A549 (cell line): ENCODE data around the gene TDP1. TPM values are rescaled to one million over a fixed set of nuclear protein-coding genes. Genes with fewer than 3 reads are reported as not detected.

Experiments
- ATAC-seq, 2 experiments: fragments of 200-7000 bp in 1 of 2; fragments of >200 bp in 1 of 2; cut with Nextera tagmentation in 1 of 2; cut with Tn5 transposase in 1 of 2; 3 replicates each; pipeline versions ENCODE4 v1.8.0 to v1.9.1; 2018 to 2020; ENCODE audit warnings: mild to moderate bottlenecking in 1 of 2, moderate library complexity in 1 of 2
- CTCF ChIA-PET: fragments of 300-600 bp; sonication (Branson Sonifier 250); formaldehyde crosslinking; extraction: SDS; loops from one replicate; lab custom pipeline; 2021; ENCODE audit warnings: antibody characterized with exemption, inconsistent platforms; lab: Yijun Ruan, JAX
- POLR2A ChIA-PET: fragments of 350-600 bp; formaldehyde crosslinking; extraction: SDS; loops from one replicate; lab custom pipeline; 2021; ENCODE audit warnings: antibody characterized with exemption, inconsistent platforms; lab: Yijun Ruan, JAX
- DNase-seq, 2 experiments: peaks; one replicate each; pipeline versions ENCODE4 v3.0.0 to v3.0.0-alpha.2; 2011 to 2016; ENCODE audit warnings: low read depth in 1 of 2, low spot score in 1 of 2
- FAIRE-seq: peaks from 2 replicates; lab custom pipeline; 2011; peaks lifted over from hg19 to GRCh38; lab: Jason Lieb, UNC
- H3K27ac ChIP-seq, 2 experiments: fragments of >200 bp; sonication (Bioruptor Twin); formaldehyde crosslinking; 3 replicates each; pipeline ENCODE4 v1.5.1; 2016 to 2017
- H3K4me1 ChIP-seq: fragments of >200 bp; sonication (Bioruptor Twin); formaldehyde crosslinking; 3 replicates; pipeline ENCODE4 v1.6.1; 2016
- H3K4me2 ChIP-seq: fragments of >200 bp; sonication (Bioruptor Twin); formaldehyde crosslinking; 3 replicates; pipeline ENCODE4 v1.6.1; 2016
- H3K4me3 ChIP-seq: fragments of >200 bp; sonication (Bioruptor Twin); formaldehyde crosslinking; 3 replicates; pipeline ENCODE4 v1.5.1; 2016
- H3K9me3 ChIP-seq: fragments of >200 bp; sonication (Bioruptor Twin); formaldehyde crosslinking; 3 replicates; pipeline ENCODE4 v1.6.1; 2016
- CBX2 ChIP-seq: fragments of 200-600 bp; sonication (generic); IDR thresholded peaks from 2 replicates; pipeline ENCODE4 v1.6.1; 2016; ENCODE audit warnings: low read depth, mild to moderate bottlenecking, borderline replicate concordance
- CBX8 ChIP-seq: fragments of 200-600 bp; sonication (generic); IDR thresholded peaks from 2 replicates; pipeline ENCODE4 v1.6.1; 2016
- CEBPB ChIP-seq, 2 experiments: fragments of >200 bp in 1 of 2; sonication (Bioruptor Twin) in 1 of 2; formaldehyde crosslinking in 1 of 2; IDR thresholded peaks; 2 replicates each; pipeline ENCODE4 v1.6.1; 2012 to 2016
- EHMT2 ChIP-seq: fragments of 200-600 bp; sonication (generic); IDR thresholded peaks from 2 replicates; pipeline ENCODE4 v1.6.1; 2016; ENCODE audit warnings: antibody characterized with exemption, low read depth, mild to moderate bottlenecking, moderate library complexity
- EP300 ChIP-seq, 2 experiments: fragments of >200 bp; sonication (Bioruptor Twin); formaldehyde crosslinking; IDR thresholded peaks; 2 replicates in 1 of 2; 3 replicates in 1 of 2; pipeline ENCODE4 v1.6.1; 2016 to 2017
- GATA3 ChIP-seq: IDR thresholded peaks from 2 replicates; pipeline ENCODE4 v1.6.1; 2012; ENCODE audit warnings: borderline replicate concordance
- HOXA7 ChIP-seq: fragments of 250-450 bp; sonication (Bioruptor Pico); IDR thresholded peaks from 2 replicates; pipeline ENCODE4 v1.5.0; 2020; ENCODE audit warnings: mild to moderate bottlenecking, moderate library complexity
- HOXB13 ChIP-seq: fragments of 250-450 bp; sonication (Bioruptor Pico); IDR thresholded peaks from 2 replicates; pipeline ENCODE4 v1.5.0; 2020; ENCODE audit warnings: low read depth, mild to moderate bottlenecking, moderate library complexity
- JUNB ChIP-seq: fragments of >200 bp; sonication (Bioruptor Twin); formaldehyde crosslinking; IDR thresholded peaks from 2 replicates; pipeline ENCODE4 v1.6.1; 2016
- KDM1A ChIP-seq: fragments of 200-600 bp; sonication (generic); IDR thresholded peaks from 2 replicates; pipeline ENCODE4 v1.6.1; 2016; ENCODE audit warnings: low read depth, mild to moderate bottlenecking
- KDM5A ChIP-seq: fragments of 200-600 bp; sonication (generic); IDR thresholded peaks from 2 replicates; pipeline ENCODE4 v1.6.1; 2016; ENCODE audit warnings: antibody characterized with exemption, mild to moderate bottlenecking
- MYC ChIP-seq: IDR thresholded peaks from 2 replicates; pipeline ENCODE4 v1.6.1; 2012; ENCODE audit warnings: mild to moderate bottlenecking, inconsistent platforms, low read length, improper control_type of control experiment, borderline replicate concordance
- NFE2L2 ChIP-seq: fragments of 150-350 bp; conservative IDR thresholded peaks from 2 replicates; pipeline ENCODE4 v1.6.1; 2014; ENCODE audit warnings: low read length
- NPAS2 ChIP-seq: fragments of 250-450 bp; sonication (Bioruptor Pico); IDR thresholded peaks from 2 replicates; pipeline ENCODE4 v1.8.0; 2022; ENCODE audit warnings: mild to moderate bottlenecking, moderate library complexity, borderline replicate concordance
- NR3C1 ChIP-seq: fragments of >200 bp; sonication (Bioruptor Twin); formaldehyde crosslinking; IDR thresholded peaks from 3 replicates; pipeline ENCODE4 v1.6.1; 2017
- RCOR1 ChIP-seq: fragments of 150-350 bp; IDR thresholded peaks from 2 replicates; pipeline ENCODE4 v1.6.1; 2014; ENCODE audit warnings: antibody characterized with exemption, low read length, low read depth
- SMC3 ChIP-seq: fragments of >200 bp; sonication (Bioruptor Twin); formaldehyde crosslinking; IDR thresholded peaks from 3 replicates; pipeline ENCODE4 v1.6.1; 2018; ENCODE audit warnings: inconsistent platforms
- SREBF2 ChIP-seq: fragments of 450-650 bp; IDR thresholded peaks from 2 replicates; pipeline ENCODE4 v1.6.1; 2014; ENCODE audit warnings: mild to moderate bottlenecking, moderate library complexity
- TP53 ChIP-seq: fragments of 250-450 bp; sonication (Bioruptor Pico); IDR thresholded peaks from 2 replicates; pipeline ENCODE4 v1.5.0; 2021; ENCODE audit warnings: mild to moderate bottlenecking, moderate library complexity
- ZSCAN20 ChIP-seq: fragments of 250-450 bp; sonication (Bioruptor Pico); IDR thresholded peaks from 2 replicates; pipeline ENCODE4 v1.8.0; 2022; ENCODE audit warnings: mild to moderate bottlenecking, moderate library complexity
- WGBS: methylation state at CpG from one replicate; pipeline ENCODE4 v1.1.6; 2017; ENCODE audit errors: missing lambda C conversion rate; 5-methylcytosine and 5-hydroxymethylcytosine counted together
- polyA plus RNA-seq, 4 experiments: library from polyadenylated mRNA; depleted of rRNA in 3 of 4; stranded (reverse); fragments of >200 nt; fragmentation: RNase III in 1 of 4; extraction: RNeasy Plus Mini Kit Qiagen cat#74134 plus additional on column Dnase treatment in 1 of 4; gene quantifications; 2 replicates in 3 of 4; 3 replicates in 1 of 4; pipeline ENCODE4 v1.2.3, GENCODE V29; 2011 to 2017
- TF ChIP-seq, protein P1 (sequence below): IDR thresholded peaks from 2 replicates; pipeline ENCODE4 v1.6.1; 2012
- TF ChIP-seq, protein P2 (sequence below): fragments of >200 bp; sonication (Bioruptor Twin); formaldehyde crosslinking; IDR thresholded peaks from 2 replicates; pipeline ENCODE4 v1.6.1; 2016
- TF ChIP-seq, protein P3 (sequence below): IDR thresholded peaks from 2 replicates; pipeline ENCODE4 v1.6.1; 2012; ENCODE audit warnings: low read depth, borderline replicate concordance
- TF ChIP-seq, protein P4 (sequence below): fragments of >200 bp; sonication (Bioruptor Twin); formaldehyde crosslinking; IDR thresholded peaks from 3 replicates; pipeline ENCODE4 v1.5.1; 2016
- TF ChIP-seq, protein P5 (sequence below): fragments of 200-600 bp; sonication (generic); IDR thresholded peaks from 2 replicates; pipeline ENCODE4 v1.6.1; 2016; ENCODE audit warnings: antibody characterized with exemption, mild to moderate bottlenecking, moderate library complexity
- TF ChIP-seq, protein P6 (sequence below): fragments of 250-450 bp; sonication (Bioruptor Pico); IDR thresholded peaks from 2 replicates; pipeline ENCODE4 v1.5.0; 2021; ENCODE audit warnings: mild to moderate bottlenecking, moderate library complexity, borderline replicate concordance

The TDP1 gene
- polyA plus RNA-seq, 2 of the 4 experiments (the other 2 are of a cell fraction): 15.2 to 21.6 TPM

DNA sequence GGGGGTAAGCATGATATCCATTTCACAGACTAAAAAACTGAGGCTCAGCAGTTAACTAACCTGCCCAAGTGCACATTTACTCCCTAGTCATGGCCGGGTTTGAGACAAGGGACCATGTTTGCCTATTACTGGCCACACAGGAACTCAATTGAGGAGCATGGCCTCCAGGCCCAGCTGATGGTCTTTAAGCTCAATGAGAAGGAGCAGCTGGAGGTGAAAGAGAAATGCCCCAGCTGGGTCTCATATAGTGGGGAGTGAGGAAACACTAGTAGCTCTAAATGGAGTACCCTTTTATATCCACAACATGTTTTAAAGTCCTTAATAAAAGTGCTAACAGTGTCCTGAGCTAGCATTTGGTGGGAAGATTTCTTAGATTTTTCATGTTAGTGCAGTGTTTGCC, 1.6 kb downstream of the TDP1 start:
- ChIA-PET CTCF (interaction anchor here (3.1 to 12.2 kb wide), 2 partner anchors 15 to 279 kb away, joined by 8 to 83 read pairs; no protein-coding TSS in a partner anchor), POLR2A (interaction anchor here (0.5 kb wide), 1 partner anchor 18 kb away, joined by 3 read pairs; no protein-coding TSS in a partner anchor)
- Histone ChIP-seq H3K4me2 (peak overlapping the region; percentile 80), H3K4me1 (peaks cover 14% of the 10 kb centered on the region), H3K9me3 (no peaks in the 10 kb centered on the region), H3K27ac (no peak overlapping the region), H3K4me3 (peak overlapping the region; percentile 89; the same call in 2 of the 3 replicates)
- no peak for DNase-seq
- FAIRE-seq: no peak
- TF ChIP-seq HOXB13 (no peak), EHMT2 (no peak), CBX2 (no peak), TP53 (no peak)
- TF ChIP-seq, protein P1, sequence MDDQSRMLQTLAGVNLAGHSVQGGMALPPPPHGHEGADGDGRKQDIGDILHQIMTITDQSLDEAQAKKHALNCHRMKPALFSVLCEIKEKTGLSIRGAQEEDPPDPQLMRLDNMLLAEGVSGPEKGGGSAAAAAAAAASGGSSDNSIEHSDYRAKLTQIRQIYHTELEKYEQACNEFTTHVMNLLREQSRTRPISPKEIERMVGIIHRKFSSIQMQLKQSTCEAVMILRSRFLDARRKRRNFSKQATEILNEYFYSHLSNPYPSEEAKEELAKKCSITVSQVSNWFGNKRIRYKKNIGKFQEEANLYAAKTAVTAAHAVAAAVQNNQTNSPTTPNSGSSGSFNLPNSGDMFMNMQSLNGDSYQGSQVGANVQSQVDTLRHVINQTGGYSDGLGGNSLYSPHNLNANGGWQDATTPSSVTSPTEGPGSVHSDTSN: no peak
- WGBS: 47% methylated on average over 1 of the region's 1 CpG
- no peak for ATAC-seq

DNA sequence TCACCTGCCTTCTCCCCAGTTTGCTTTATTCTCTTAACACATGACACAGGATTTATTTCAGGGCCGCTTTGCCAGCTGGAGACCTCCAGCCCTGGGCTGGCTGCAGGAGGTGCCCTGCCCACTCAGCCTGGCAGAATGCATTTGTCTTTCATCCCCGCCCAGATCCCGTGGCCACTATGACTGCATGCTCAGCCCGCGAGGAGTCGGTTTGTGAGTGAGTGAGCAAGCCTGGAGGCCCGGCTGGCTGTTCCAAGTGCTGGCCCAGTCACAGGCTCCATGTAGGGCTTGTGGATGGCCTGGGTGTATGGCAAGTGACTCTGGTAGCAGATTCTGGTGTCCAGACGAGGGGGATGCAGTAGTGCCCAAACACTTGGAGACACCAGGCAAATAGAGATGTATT, 2.1 kb downstream of the TDP1 start:
- H3K27ac ChIP-seq: no peak overlapping the region
- 45% methylated on average over 2 of the region's 8 CpGs for WGBS
- no peaks in the 10 kb centered on the region for H3K9me3 ChIP-seq
- no peak for DNase-seq
- no peak overlapping the region for H3K4me3 ChIP-seq
- CTCF ChIA-PET: interaction anchor here (3.1 to 12.2 kb wide), 2 partner anchors 15 to 278 kb away, joined by 8 to 83 read pairs; no protein-coding TSS in a partner anchor
- no peak for ATAC-seq
- peaks cover 14% of the 10 kb centered on the region for H3K4me1 ChIP-seq
- no peak for FAIRE-seq
- POLR2A ChIA-PET: no interaction called here
- peak overlapping the region; percentile 80 for H3K4me2 ChIP-seq
- TF ChIP-seq EP300 (IDR thresholded peaks at IDR 0.05): no peak
- TF ChIP-seq, protein P2, sequence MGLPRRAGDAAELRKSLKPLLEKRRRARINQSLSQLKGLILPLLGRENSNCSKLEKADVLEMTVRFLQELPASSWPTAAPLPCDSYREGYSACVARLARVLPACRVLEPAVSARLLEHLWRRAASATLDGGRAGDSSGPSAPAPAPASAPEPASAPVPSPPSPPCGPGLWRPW: no peak
- TF ChIP-seq KDM5A: no peak
- no peak for TF ChIP-seq CBX2
- TF ChIP-seq, protein P3, sequence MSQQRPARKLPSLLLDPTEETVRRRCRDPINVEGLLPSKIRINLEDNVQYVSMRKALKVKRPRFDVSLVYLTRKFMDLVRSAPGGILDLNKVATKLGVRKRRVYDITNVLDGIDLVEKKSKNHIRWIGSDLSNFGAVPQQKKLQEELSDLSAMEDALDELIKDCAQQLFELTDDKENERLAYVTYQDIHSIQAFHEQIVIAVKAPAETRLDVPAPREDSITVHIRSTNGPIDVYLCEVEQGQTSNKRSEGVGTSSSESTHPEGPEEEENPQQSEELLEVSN: no peak
- TF ChIP-seq JUNB: no peak
- no peak for TF ChIP-seq SMC3
- TF ChIP-seq NPAS2: no peak
- no peak for TF ChIP-seq HOXA7 (CRISPR knock-in tag)
- TF ChIP-seq NR3C1: no peak
- TF ChIP-seq, protein P4, sequence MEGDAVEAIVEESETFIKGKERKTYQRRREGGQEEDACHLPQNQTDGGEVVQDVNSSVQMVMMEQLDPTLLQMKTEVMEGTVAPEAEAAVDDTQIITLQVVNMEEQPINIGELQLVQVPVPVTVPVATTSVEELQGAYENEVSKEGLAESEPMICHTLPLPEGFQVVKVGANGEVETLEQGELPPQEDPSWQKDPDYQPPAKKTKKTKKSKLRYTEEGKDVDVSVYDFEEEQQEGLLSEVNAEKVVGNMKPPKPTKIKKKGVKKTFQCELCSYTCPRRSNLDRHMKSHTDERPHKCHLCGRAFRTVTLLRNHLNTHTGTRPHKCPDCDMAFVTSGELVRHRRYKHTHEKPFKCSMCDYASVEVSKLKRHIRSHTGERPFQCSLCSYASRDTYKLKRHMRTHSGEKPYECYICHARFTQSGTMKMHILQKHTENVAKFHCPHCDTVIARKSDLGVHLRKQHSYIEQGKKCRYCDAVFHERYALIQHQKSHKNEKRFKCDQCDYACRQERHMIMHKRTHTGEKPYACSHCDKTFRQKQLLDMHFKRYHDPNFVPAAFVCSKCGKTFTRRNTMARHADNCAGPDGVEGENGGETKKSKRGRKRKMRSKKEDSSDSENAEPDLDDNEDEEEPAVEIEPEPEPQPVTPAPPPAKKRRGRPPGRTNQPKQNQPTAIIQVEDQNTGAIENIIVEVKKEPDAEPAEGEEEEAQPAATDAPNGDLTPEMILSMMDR: no peak
- no peak for TF ChIP-seq HOXB13

DNA sequence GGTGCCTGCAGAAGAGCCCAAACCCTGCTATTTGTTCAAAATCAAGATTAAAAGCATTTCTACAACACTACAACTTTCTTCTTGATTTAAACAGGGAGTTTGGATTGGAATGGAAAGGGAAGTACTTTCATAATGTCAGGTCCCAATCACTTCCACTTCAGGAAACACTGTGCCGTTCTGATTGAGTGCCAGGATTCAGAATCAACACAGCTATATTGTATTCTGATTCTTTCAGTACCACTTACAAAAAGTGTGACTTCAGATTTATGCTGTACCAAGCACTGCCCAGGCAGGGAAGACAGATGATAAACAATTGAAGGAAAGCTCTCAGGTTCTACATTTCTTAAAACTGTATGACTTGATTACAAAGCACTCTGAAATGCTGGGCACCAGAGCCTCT, 3.2 kb downstream of the TDP1 start:
- Histone ChIP-seq H3K9me3 (no peaks in the 10 kb centered on the region), H3K4me3 (no peak overlapping the region), H3K27ac (no peak overlapping the region), H3K4me1 (peaks cover 10% of the 10 kb centered on the region), H3K4me2 (no peak overlapping the region)
- no peak for DNase-seq
- FAIRE-seq: no peak
- CTCF ChIA-PET: interaction anchor here (12.2 kb wide), 1 partner anchor 14 kb away, joined by 83 read pairs; no protein-coding TSS in a partner anchor
- no peak for ATAC-seq
- WGBS: 74% methylated on average over 1 of the region's 1 CpG
- POLR2A ChIA-PET: no interaction called here
- no peak for TF ChIP-seq NPAS2
- TF ChIP-seq ZSCAN20 (CRISPR knock-in tag): no peak
- no peak for TF ChIP-seq NFE2L2
- TF ChIP-seq, protein P5, sequence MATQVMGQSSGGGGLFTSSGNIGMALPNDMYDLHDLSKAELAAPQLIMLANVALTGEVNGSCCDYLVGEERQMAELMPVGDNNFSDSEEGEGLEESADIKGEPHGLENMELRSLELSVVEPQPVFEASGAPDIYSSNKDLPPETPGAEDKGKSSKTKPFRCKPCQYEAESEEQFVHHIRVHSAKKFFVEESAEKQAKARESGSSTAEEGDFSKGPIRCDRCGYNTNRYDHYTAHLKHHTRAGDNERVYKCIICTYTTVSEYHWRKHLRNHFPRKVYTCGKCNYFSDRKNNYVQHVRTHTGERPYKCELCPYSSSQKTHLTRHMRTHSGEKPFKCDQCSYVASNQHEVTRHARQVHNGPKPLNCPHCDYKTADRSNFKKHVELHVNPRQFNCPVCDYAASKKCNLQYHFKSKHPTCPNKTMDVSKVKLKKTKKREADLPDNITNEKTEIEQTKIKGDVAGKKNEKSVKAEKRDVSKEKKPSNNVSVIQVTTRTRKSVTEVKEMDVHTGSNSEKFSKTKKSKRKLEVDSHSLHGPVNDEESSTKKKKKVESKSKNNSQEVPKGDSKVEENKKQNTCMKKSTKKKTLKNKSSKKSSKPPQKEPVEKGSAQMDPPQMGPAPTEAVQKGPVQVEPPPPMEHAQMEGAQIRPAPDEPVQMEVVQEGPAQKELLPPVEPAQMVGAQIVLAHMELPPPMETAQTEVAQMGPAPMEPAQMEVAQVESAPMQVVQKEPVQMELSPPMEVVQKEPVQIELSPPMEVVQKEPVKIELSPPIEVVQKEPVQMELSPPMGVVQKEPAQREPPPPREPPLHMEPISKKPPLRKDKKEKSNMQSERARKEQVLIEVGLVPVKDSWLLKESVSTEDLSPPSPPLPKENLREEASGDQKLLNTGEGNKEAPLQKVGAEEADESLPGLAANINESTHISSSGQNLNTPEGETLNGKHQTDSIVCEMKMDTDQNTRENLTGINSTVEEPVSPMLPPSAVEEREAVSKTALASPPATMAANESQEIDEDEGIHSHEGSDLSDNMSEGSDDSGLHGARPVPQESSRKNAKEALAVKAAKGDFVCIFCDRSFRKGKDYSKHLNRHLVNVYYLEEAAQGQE: no peak
- TF ChIP-seq, protein P6, sequence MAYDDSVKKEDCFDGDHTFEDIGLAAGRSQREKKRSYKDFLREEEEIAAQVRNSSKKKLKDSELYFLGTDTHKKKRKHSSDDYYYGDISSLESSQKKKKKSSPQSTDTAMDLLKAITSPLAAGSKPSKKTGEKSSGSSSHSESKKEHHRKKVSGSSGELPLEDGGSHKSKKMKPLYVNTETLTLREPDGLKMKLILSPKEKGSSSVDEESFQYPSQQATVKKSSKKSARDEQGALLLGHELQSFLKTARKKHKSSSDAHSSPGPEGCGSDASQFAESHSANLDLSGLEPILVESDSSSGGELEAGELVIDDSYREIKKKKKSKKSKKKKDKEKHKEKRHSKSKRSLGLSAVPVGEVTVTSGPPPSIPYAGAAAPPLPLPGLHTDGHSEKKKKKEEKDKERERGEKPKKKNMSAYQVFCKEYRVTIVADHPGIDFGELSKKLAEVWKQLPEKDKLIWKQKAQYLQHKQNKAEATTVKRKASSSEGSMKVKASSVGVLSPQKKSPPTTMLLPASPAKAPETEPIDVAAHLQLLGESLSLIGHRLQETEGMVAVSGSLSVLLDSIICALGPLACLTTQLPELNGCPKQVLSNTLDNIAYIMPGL: no peak
- no peak for TF ChIP-seq SREBF2
- TF ChIP-seq KDM1A: no peak
- TF ChIP-seq CBX8: no peak
- TF ChIP-seq RCOR1: no peak
- TF ChIP-seq GATA3: no peak
- no peak for TF ChIP-seq CEBPB (IDR thresholded peaks at IDR 0.05)
- no peak for TF ChIP-seq MYC
- no peak for TF ChIP-seq EP300 (IDR thresholded peaks at IDR 0.05)
- TF ChIP-seq JUNB: no peak
